HG03565 (cell line): ENCODE measurements around the gene IL6ST.
"Not testable (repeated sequence)": the region's sequence is repeated elsewhere in the genome, so short reads cannot be mapped to it uniquely, and the experiment has no call there.

ENCODE experiments used
- ATAC-seq: cut with Tn5 transposase; IDR thresholded peaks from one replicate; pipeline ENCODE4 v1.9.1; 2021; ENCODE audit warnings: mild to moderate bottlenecking, moderate library complexity; ENCODE audit not compliant: unreplicated experiment

IL6ST gene

DNA sequence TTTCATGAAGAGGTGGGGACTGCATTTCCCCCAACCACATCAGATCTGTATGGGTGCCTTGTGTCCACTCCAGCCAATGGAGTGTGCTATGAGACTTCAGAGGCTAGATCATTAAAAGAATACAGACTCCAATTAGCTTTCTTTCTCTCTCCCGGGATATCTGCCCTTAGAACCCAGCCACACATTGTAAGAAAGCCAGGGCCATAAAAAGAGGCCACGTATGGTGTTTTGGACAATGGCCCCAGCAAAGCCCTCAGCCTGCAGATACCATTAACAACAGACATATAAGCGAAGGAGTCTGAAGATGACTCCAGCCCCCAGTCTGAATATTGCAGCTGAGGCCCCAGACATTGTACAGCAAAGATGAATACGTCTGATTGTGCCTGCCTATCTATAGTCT lies 21.5 kb downstream of the IL6ST start:
- no peak for ATAC-seq

DNA sequence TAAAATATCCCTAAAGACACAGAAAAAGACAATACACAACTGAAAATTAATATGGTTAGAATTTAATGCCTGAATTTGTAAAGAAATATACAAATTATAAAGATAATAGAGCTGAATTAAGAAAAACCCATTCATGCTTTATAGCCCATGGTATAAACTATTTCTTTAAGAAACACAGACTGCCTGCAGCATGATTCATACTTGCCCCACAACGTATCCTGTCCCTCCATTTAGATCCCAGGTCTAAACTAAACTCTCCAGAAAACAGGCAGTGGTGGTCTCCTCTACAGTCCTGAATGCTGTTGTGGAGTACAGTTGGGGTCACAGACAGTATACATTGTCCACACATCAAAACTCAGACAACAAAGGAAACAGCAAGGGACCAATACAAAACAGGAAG lies 24.8 kb downstream of the IL6ST start:
- ATAC-seq: no peak

DNA sequence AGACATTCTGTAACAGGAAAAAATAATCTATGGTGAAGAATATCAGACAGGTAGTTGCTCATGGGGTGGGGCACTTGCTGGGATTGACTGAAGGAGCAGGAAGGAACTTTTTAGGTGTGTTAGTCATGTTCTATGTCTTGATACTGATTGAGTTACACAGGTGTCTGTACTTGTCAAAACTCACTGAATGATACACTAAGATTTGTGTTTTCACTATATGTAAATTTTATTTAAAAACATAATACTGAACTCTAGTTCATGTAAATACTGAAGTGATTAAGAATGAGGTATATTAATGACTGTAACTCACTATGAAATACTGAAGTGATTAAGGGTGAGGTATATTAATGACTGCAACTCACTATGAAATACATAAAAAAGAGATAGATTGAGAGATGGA lies 28.5 kb downstream of the IL6ST start:
- ATAC-seq: no peak

DNA sequence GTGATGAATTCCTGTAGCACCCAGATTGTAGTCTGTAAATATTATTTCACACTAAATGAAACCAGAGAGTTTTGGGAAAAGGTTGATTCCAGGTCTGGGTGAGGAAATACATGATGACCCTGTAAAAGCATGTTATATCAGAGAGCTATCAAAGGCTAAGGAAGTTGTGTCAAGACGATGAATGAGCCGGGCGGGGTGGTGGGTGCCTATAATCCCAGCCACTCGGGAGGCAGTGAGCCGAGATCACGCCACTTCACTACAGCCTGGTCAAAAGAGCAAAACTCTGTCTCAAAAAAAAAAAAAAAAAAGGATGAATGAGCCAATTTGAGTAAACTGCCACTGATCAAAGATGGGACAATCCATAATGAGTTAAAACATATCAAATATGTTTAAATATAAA lies 29.2 kb downstream of the IL6ST start:
- no peak for ATAC-seq

DNA sequence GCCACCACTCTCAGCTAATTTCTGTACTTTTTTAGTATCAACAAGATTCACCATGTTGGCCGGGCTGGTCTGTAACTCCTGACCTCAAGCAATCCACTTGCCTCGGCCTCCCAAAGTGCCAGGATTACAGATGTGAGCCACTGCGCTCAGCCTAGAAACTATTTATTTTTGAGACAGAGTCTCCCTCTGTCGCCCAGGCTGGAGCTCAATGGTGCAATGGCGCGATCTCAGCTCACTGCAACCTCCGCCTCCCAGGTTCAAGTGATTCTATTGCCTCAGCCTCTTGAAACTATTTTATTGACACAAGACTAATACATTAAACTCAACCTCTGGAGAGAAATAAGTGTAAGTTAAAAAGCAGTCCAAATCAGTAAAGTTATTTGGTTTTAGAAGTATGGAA lies 34.0 kb downstream of the IL6ST start:
- ATAC-seq: no peak

DNA sequence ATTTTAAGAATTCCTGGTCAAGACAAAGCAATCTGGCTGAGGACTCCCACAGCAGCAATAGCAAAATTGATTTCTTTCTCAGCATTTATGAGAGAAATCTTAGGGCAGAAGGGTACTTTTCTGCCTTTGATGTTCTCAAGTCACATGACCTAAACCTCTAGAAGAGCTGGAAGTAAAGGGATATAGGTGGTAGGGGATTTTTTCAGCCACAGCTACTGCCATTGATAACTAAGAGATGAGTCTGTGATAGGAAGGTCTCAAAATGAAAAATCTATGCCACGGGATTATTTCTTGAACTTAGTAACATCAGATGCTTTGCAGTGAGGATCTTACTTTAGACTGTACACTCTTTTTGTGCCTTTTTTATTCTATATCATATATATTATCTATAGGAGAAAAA lies 35.6 kb downstream of the IL6ST start:
- no peak for ATAC-seq

DNA sequence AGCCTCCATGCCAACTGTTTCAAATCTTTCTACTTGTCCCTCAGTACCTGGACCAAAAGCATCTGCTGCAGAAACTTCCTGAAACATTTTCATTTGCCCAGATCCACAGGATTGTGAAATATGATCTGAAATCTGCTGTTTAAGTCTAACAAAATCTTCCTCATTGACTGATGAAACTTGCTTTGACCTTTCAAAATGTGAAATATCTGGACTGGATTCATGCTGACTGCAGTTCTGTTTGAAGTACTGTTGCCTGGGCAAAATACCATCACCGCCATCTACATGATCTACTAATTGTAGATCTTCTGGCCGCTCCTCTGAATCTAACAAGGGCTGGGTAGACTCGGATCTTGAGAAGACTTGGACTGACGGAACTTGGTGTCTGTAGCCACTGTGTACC lies 53.6 kb downstream of the IL6ST start:
- not testable (repeated sequence) for ATAC-seq

DNA sequence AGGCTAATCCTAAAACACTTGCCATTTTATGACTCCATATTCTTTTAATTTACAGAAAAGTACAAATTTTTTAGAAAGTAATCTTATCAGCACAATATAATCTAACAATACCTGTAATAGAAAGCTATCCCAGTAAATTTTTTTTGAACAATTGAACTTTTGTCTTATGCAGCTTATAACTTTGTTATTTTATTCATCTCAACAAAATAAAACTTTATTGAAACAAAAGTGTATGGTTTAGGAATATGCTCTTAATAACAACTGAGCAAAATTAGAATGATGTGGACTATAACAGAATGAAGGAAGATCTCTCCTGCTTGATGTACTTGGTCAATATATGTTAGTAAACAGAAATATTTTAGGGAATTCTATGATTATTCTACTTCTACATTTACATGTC lies 57.2 kb downstream of the IL6ST start:
- not testable (repeated sequence) for ATAC-seq

DNA sequence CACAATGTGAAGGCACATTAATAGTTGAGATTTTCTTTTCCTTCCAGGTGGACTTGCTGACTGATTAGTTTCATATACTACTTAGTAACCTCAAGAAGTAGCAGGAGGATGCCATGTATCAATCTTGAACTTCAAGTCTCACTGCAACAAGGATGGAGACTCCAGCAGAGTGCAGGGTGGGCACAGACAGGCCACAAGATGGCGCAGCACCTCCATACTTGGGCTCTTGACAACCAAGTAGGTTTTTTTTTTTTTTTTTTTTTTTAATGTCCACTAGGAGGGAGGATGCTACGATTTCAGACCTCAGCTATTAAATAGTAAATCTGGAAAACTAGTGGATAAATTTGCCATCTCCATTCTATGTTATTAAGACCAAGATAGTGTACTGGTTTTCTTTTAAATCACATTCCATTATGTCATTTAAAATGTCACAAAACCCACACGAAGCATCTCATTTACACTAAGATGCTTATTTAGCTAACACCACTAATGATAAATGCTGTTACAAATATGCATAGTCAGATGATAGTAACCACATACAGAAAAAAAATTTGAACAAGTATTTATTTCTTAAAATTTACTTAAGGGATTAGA lies 58.6 kb downstream of the IL6ST start:
- peak; percentile 71 for ATAC-seq

DNA sequence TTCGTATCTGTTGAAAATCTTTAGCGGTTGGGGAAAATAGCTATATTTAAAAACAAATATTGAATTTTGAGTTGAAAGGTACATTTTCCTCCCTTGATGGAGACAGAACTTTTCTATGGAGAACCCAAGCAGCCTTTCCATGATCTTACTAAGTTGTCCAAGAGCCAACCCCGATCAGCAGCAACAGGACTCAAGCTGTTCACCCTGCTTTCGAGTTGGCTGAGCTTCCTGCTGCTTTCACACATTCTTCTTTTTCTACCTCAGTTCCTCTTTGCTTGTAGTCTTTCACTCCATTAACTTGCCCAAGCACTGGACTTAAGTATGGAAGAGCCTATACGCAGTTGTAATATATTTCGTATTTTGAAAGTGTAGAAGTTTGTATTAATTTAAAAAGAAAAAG lies 59.4 kb downstream of the IL6ST start:
- no peak for ATAC-seq

DNA sequence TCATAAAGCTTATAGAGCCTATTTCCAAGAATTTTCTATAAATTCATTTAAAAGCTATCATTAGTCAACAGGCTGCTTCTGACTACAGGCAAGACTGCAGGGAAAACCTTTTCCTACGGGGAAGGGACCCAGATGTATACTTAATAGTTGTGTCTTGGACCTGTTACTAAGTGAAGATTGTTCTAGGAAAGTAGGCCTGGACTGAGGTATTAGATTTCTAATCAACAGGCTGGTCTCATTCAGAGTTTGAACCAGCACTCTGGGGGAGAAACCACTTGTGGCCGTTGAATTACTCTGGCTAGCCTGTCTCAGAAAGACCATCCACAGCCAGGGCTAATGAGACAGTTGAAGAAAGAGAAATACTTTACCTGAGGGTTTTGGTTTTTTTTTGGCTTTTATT lies 60.0 kb downstream of the IL6ST start:
- no peak for ATAC-seq

DNA sequence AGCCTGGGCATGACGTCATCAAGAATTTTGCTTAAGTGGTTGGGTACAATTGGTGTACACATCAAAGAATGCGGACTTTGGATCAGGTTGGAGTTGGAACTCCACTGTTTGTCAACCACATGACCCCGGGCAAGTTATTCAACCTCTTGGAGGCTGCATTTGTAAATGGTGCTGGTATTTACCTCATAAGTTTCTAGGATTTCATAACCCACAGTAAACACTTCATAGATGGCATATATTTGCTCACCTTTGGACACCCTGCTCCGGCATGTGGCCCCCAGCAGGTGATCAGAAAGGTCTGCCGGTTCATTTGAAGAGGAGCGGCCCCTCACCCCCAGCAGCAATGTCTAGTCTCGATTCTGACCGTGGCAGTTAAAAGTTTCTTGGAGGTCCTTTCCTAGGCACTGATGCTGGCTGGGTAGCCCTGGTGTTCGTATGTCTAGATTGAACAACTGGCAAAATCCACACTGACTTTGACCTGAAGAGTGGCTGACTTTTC lies 60.6 kb downstream of the IL6ST start:
- ATAC-seq: no peak

DNA sequence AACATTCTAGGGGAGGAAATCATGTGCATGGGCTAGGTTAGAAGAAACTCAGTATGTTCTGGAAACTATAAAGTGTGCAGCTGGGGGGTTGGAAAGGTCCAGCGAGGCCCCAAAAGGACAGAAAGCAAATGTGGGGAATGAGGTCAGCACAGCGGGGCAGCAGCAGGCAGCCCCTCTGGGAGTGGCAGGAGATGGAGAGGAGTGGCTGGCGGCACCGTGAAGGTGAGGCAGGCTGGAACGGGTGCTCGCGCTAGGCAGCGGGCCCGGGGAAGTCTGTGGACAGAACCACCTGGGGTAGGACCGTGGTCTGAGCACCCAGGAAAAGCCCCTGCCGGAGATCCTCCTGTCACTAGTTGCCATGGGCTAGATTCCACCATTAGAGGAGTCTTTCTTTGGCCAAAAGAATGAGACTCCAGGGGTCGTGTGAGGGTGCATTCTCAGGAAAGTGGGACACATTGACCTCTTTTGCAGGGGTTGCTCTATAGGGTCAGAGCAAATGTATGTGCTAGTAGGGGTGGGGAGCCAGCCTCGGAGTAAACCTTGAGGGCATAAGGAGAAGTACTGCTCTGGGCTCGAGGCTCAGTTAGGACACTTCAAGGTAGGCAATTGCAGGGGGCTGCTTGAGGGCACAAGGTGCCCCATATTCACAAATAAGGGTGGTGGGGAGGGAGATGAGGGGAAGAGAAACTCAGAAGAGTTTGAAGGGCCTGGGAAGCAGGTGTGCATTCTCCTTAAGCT lies 61.2 kb downstream of the IL6ST start:
- no peak for ATAC-seq

DNA sequence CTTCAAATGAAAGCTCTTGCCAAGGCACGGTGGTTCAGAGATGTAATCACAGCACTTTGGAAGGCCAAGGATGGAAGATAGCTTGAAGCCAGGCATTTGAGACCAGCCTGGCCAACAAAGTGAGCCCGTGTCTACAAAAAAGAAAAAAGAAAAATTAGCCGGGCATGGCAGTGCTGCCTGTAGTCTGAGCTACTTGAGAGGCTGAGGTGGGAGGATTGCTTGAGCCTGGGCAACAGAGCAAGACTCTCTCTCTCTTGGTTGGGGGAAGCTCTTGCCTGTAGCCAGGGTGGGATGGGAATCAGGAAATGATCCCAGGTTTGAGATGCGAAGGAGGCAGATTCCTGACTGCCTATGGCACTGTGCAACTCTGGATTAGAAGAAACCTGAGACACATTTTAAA lies 62.1 kb downstream of the IL6ST start:
- no peak for ATAC-seq

DNA sequence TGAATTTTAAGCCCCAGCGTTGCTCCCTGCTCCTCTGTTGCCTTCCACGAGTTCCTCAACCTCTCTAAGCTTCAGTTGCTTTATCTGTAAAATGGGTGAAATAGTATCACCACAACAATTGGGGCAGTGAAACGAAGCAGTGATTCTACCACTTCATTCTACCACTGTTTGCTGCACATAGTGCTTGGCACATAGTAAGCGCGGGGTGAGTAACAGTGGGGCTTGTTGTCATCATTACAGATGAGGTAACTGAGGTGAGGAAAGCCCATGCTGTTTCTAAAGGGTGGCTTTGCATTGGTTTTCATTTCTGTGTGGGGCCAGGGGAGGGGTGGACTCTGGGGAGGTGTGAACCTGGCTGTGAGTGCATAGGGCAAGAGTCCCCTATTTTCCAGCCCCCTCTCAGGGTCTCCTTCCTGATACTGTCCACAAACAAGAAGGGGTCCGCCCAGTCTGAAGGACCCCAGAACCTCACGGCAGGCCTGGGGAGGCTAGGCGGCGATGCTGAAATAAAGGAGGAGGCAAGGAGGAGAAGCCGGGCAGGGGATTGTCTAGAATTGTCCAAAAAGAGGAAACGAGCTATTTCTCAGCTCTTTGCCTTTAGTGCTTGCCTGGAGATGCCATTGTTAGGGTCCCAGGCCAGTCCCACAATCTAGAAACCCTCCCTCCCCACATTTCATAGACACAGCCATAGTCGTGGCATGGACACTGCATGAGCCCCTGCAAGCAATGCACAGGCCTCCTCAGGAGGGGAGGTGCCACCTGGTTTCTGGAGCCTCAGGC lies 65.6 kb downstream of the IL6ST start:
- ATAC-seq: no peak

DNA sequence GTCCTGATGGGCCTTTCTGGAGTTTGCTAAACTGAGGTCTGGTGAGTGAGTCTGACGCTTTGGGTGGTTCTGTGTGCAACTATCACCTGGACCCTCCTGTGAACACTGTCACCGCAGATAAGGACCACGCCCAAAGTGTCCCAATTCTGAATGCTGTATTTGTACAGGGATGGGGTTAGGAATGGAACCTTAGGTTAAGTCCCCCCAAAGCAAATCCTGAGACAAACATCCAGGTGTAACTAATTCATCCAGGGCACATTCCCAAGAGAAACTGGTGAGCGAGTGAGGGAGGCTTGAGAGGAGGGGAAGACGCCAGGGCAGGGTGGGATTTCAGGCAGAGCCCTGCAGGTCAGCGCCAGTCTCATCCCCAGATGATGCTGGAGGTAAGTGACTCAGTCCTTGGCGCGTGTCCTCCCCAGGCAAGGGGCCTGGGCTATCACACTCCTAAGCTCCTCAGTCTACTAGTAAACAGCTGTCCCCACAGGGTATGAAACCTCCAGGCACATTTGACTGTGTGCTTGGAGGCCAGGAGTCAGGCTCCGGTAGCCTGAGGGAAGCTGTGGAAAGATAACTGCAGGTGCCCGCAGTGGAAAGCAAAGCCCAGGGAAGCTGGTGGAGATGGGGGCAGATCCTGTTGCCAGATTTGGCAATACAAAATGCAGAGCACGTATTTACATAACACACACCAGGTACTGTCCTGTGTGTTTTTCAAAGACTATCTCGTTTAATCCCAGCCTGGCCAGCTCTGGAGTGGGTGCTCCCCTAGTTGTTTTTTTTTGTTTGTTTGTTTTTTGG lies 66.7 kb downstream of the IL6ST start:
- no peak for ATAC-seq

DNA sequence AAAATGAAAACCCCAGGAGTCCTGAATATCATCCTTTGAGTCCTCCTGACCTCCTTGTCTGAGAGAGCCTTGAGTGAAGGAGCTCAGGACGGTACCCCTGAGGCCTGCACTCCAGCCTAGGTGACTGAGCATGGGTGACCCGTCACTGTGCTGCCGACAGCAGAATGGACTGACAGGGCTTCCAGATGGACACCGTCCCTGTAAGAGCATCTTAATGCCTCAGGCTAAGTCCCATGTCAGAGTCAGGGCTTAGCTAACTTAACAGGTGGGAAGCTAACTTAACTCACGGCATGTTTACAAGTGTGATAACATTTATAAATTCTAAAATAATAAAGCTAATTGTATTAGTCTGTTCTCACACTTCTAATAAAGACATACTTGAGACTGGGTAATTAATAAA lies 68.3 kb downstream of the IL6ST start:
- no peak for ATAC-seq

DNA sequence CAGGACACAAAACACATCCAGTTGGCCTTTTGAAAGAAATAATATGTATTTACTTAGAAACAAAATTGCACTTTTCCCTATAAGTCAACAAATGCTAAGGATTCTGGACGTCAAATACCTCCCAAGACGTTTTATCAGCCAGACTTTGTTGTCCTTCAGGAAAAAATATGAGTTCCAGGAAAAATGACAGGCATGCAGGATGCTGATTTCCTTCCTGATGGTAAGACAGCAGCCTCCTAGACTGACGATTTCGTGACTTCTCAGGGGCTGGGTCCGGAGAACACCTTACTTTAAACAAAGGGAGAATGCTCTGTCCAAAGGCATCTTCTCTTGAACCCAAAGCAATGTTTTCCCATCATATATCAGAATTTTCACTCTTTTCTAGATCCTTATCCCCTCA lies 69.1 kb downstream of the IL6ST start:
- no peak for ATAC-seq

DNA sequence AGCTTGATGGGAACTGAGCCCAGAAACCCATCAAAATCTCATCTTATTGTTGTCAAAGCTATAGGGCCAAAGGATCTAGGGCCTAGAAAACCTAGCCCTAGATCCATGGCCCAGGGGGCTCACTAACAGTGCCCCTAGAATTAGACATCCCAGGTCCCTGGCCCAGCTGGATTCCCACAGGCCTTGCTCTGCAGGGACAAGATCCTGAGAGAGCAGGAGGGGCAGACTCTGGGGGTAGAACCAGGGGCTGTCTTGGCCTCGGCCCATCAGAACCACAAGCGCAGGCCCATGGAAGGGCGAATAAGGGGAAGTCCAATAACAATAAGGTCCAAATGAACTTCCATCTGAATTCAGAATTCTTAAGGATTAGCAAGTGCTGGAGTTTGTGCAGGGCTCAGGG lies 69.6 kb downstream of the IL6ST start:
- ATAC-seq: no peak

DNA sequence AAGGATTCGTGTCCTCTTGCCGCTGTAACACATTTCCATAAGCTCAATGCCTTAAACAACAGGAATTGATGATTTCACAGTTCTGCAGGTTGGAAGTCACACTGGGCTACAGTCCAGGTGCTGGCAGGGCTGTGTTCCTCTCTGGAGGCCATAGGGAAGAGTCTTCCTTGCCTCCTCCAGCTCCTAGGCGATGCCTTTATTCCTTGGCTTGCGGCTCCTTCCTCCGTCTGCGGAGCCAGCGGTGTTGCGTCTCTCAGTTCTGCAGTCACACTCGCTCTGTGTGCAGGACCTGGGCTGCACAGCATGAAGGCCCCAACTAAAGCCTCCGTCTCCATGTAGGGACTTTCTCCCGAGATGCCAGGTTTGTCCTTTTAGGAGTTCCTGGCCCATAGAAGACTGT lies 70.0 kb downstream of the IL6ST start:
- ATAC-seq: no peak

DNA sequence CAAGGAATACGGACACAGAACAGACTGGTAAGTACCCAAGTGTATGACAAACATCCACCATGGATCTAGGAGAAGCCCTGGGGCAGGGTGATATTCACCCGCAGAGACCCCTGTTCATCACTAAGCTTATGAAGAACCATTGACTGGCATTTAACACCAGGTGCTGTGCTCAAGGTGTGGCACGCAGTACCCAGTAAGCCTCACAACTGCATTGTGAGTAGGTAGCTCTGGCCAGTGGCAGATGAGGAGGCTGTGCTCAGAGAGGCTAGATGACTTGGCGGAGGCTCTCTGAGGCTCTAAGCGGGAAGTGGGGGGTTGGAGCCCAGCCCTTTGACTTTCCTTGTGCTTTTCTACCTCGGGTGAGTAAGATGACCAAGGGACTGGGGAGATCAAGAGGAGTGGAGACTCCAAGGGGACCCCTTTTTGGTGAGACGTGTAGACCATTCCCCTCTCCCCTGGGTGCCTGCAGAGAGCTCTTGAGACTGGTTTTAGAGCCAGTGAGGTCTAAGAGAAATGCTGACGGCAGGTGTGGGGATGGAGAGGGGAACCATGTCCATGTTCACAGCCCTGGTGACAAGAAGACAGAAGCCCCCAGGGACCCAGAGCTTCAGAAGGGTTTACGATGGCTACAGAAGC lies 70.8 kb downstream of the IL6ST start:
- ATAC-seq: no peak
